Activated naive CD4-positive, alpha-beta T cell treated with Interleukin-2 at 50 U/mL for 16 hours (primary cell): ENCODE data around the gene PIP4K2A.
A peak's percentile ranks its signal among the peaks of the same experiment; 100 is the strongest.

Source experiments
- DNase-seq: peaks from one replicate; pipeline ENCODE4 v3.0.0-alpha.2; 2020

PIP4K2A gene

GRCh38 chr10:22634606-22635459 is 79.5 kb downstream of the PIP4K2A start:
- DNase-seq: no peak

GRCh38 chr10:22634093-22634492 is 80.3 kb downstream of the PIP4K2A start:
- DNase-seq: no peak

GRCh38 chr10:22633528-22633927 is 80.8 kb downstream of the PIP4K2A start:
- no peak for DNase-seq

GRCh38 chr10:22633106-22633505 is 81.3 kb downstream of the PIP4K2A start:
- DNase-seq: no peak

- no peak for DNase-seq
These were observed 82.6 kb downstream of the PIP4K2A start for GRCh38 chr10:22631646-22632278.

GRCh38 chr10:22631185-22631584 is 83.2 kb downstream of the PIP4K2A start:
- DNase-seq: no peak

GRCh38 chr10:22630234-22631174 is 83.9 kb downstream of the PIP4K2A start:
- peak; percentile 45 for DNase-seq

- DNase-seq: peak; percentile 40
These were observed 84.5 kb downstream of the PIP4K2A start for GRCh38 chr10:22629852-22630233.

GRCh38 chr10:22629126-22629525 is 85.3 kb downstream of the PIP4K2A start:
- DNase-seq: no peak

- no peak for DNase-seq
These were observed 86.1 kb downstream of the PIP4K2A start for GRCh38 chr10:22628309-22628708.

GRCh38 chr10:22626784-22627183 is 87.6 kb downstream of the PIP4K2A start:
- DNase-seq: no peak

- DNase-seq: no peak
These were observed 88.7 kb downstream of the PIP4K2A start for GRCh38 chr10:22625516-22626290.

GRCh38 chr10:22624287-22624738 is 90.1 kb downstream of the PIP4K2A start:
- no peak for DNase-seq

GRCh38 chr10:22623633-22624253 is 90.6 kb downstream of the PIP4K2A start:
- DNase-seq: peak; percentile 46

- DNase-seq: no peak
These were observed 92.1 kb downstream of the PIP4K2A start for GRCh38 chr10:22622242-22622806.

- no peak for DNase-seq
These were observed 92.7 kb downstream of the PIP4K2A start for GRCh38 chr10:22621726-22622125.

GRCh38 chr10:22620929-22621328 is 93.4 kb downstream of the PIP4K2A start:
- DNase-seq: no peak

- DNase-seq: peak; percentile 31
These were observed 94.1 kb downstream of the PIP4K2A start for GRCh38 chr10:22620140-22620857.

- no peak for DNase-seq
These were observed 95.3 kb downstream of the PIP4K2A start for GRCh38 chr10:22619101-22619500.

GRCh38 chr10:22618078-22618785 is 96.1 kb downstream of the PIP4K2A start:
- DNase-seq: no peak
